ENCODE measurements around the gene RBMS3.

GRCh38 chr3:30059240-30059639, 778.4 kb downstream of the RBMS3 start:
- TF ChIP-seq, protein P1, sequence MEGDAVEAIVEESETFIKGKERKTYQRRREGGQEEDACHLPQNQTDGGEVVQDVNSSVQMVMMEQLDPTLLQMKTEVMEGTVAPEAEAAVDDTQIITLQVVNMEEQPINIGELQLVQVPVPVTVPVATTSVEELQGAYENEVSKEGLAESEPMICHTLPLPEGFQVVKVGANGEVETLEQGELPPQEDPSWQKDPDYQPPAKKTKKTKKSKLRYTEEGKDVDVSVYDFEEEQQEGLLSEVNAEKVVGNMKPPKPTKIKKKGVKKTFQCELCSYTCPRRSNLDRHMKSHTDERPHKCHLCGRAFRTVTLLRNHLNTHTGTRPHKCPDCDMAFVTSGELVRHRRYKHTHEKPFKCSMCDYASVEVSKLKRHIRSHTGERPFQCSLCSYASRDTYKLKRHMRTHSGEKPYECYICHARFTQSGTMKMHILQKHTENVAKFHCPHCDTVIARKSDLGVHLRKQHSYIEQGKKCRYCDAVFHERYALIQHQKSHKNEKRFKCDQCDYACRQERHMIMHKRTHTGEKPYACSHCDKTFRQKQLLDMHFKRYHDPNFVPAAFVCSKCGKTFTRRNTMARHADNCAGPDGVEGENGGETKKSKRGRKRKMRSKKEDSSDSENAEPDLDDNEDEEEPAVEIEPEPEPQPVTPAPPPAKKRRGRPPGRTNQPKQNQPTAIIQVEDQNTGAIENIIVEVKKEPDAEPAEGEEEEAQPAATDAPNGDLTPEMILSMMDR (IDR thresholded peaks at IDR 0.05; ENCODE audit: poor library complexity), result no peak
- no peak for TF ChIP-seq EZH2 (IDR thresholded peaks at IDR 0.05; ENCODE audit: borderline replicate concordance)
- no peak for TF ChIP-seq EZH2phosphoT487 (IDR thresholded peaks at IDR 0.05; ENCODE audit: low read depth, severe bottlenecking, unreplicated experiment)

Data from hepatocyte (in vitro differentiated cells).